HG02973 (cell line): ENCODE data around the gene MCM3AP.

ENCODE experiments used
- ATAC-seq: cut with Tn5 transposase; IDR thresholded peaks from one replicate; pipeline ENCODE4 v1.9.1; 2021; ENCODE audit warnings: moderate library complexity; ENCODE audit not compliant: unreplicated experiment

MCM3AP gene

DNA sequence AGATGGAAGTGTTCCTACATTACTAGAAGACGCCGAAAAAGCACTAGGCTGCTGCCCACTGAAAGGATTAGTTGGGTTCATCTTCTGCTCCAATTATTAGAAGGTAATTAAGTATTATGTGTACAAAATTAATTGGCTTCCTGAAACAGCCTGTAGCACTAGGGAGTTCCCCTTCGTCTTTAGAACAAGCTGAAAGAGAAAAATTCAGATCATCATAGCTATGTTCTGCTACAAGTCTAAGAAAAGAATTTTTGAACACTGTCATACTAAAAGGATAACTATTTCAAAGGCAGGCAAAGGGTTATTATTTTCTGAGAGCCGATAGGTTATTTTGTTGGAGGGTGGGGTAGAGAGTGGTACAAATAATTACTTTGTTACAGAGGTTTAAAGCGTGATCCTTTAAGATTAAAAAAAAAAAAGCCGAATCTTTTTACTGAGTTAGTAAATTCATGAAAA is at the start of gene MCM3AP:
MCM3AP (minus strand) TSS at position 406 of the 456 bp plus-strand sequence; CDS start at position 81, 325 bp downstream.
- ATAC-seq: no peak

DNA sequence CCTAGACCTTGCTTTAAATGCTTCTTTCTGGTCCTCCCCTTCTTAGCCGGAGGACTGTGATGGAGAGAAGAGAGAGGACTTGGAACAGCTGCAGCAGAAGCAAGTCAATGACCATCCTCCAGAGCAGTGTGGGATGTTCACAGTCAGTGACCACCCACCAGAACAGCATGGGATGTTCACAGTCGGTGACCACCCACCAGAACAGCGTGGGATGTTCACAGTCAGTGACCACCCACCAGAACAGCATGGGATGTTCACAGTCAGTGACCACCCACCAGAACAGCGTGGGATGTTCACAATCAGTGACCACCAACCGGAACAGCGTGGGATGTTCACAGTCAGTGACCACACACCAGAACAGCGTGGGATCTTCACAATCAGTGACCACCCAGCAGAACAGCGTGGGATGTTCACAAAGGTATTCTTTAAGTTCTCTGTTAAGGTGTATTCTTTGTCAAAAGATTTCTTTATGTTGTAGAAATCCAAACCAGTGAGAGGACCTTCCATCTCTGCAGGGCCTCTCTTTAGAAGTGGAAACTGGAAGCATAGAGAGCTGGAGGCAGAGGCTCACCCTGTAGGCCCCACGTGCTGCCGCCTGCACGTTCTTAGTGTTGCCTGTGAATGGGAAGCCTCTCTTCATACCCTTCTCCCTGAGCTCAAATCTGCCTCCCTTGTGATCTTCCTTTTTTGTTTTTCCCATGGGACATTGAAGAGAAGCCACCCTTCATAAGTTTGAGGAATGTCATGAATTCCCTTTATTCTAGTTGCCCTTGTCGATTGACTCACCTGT is 49.1 kb upstream of the MCM3AP start:
- ATAC-seq: no peak

DNA sequence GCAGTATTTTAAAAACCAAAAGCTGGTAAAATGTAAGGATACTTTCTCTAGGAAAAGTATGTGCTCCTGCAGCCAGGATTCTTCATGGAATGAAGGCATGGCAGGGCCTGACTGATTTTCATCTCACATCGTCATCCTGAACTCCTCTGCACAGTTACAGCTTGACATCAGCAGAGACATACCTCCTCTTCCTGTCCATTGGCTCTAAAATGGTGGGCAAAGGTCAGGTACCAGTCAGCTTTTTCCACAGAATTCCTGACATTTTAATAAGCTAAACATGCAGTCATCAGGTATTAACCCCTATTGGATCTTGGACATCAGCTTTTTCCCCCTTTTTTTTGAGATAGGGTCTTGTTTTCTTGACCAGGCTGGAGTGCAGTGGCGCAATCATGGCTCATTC is 44.4 kb upstream of the MCM3AP start:
- ATAC-seq: no peak

DNA sequence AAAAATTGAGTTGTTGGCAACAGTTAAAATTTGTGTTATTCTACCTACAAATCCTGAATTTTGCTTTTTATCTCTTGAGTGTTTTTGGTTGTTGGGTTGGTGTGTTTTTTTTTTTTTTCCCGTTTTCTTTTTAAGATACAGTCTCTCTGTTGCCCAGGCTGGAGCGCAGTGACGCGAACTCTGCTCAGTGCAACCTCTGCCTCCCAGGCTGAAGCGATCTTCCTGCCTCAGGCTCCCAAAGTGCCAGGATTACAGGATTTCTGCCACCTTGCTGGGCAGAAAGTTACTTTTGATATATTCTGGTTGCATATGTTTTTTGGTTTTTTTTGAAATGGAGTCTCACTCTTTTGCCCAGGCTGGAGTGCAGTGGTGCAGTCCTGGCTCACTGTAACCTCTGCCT is 42.7 kb upstream of the MCM3AP start:
- ATAC-seq: no peak

DNA sequence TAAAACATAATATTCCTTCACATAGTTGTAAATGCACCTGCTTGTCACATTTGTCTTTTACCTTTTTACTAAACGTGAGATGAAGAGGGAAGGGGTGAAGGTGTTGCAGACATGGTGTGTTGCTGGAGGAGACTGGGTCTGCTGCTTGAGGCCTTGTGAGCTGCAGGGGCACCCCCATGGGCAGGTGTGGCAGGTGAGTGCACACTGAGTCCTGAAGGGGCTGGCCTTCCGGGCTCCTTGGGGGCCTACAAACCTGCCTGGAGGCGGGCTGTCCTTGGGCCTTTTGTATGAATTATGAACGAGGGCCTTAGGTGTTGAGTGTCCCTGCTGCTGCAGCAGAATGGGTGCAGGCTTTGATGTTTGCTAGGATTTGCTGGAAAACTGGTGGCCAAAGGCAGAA is 42.3 kb upstream of the MCM3AP start:
- ATAC-seq: no peak

DNA sequence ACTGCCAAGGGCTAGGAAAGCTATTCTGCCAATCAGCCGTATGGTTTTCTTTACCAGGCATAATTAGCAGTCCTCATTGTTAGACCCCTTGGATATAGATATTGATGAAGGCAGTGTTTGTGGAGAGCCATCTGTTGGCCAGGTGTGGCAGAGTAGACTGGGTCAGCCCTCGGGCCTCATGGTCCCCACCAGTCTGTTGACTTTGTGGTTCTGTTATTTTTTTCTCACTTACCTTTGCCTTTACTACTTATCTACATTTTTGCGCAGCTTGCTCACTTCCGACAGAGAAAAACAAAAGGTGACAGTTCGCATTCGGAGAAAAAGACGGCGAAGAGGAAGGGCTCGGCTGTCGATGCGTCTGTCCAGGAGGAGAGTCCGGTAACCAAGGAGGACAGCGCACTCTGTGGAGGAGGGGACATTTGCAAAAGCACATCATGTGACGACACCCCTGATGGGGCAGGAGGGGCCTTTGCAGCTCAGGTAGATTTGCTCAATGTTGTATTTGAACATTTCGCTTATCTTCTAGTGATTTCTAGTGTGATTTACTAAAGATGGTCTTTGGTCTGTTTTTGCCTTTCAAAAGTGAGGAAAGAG is 40.8 kb upstream of the MCM3AP start:
- ATAC-seq: no peak

DNA sequence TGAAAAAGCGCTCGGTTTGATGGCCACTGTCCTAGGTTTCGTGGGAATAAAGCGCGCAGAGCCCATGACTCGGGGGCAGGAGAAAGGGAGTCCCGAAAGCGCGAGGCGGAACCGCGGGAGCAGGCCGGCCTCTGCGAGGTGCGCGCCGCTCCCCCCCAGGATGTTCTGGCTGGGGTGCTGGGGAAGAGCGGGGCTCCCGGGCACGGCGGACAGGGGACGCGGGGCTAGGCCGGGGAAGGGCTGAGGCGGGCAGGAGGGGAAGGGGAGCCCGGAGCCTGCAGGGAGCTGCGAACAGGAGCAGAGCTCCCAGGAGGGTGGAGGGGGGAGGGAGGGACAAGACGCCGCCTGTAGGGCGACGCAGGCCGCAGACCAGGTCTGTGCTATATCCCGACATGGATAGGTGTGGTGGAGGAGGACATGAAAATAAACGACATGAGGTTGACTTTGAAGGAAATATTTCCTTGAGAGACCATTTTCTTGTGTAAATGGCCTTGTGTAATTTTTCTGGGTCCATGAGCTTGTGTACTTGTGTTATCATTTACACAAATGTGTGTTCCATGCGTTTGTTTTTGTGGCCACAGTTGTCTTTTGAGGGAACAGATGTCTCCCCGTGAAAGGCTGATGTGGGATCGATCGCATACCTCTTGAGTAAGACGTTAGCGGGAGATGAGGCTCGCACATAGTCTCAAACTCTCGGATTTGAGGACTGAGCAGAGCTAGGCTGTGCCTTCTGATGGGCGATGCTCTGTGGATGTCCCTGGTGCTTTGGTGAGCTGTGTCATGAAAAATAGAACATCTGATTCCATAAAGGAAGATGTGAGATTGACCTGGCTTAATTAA is 39.9 kb upstream of the MCM3AP start:
- ATAC-seq: no peak

DNA sequence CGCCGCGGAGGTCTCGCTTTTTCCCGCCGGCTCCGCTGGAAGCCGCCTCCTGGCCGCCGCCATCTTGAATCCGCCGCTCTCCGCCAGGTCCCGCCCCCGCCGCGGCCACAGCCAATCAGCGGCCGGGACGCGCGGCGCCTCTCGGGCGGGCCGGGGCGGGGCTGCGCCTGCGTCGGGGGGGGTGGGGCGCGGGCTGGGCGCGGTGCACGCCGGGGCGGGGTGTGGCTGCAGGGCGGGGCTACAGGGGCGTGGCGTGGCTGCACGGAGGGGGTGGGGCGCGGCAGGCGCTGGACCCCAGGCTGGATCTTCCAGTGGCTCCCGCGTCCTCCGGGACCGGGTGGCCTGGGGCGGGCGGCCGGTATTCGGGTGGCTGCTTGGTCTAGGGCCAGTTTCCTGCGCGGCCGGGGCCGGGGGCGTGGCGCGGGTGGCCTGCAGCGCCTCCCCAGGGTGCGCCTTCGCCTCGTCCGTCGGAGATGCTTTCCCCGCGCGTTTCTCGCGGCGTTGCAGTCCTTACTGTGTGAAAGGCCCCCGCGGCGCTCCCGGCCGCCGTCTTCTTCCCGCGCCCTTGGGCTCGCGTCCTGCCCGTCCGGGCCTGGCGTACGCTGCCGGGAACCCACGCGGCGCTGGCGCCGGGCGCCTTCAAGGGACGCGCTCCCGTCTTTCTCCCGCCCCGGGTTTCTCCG is 39.1 kb upstream of the MCM3AP start:
- ATAC-seq: peak; percentile 47

DNA sequence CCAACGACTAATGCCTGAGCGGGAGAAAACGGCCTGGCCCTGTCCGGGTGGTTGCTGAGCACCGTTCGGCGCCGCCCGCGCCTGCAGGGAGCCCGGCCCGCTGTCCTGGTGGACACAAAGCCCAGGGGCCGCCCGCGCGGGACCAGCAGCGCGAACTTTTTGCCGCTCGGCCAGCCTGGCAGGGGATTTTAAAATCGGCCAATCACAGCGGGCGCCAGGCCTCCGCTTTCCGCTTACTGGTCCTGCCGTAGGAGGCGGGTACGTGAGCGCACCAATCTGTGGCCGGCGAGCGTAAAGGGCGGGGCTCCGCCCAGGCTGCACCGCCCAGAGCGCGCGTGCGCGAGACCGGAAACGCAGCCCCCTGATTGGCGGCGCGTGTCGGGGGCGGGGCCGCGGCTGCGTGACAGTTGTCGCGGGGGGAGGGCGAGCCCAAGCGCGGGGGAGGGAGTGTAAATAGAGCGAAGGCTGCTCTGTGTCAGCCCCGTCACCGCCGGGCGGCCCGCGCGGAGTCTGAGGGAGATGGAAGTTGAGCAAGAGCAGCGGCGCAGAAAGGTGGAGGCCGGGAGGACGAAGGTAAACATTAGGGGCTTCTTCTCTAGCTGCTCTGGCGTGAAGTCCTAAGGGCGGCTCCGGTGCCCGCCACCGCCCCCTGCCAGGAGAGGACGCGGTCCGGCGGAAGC is 38.4 kb upstream of the MCM3AP start, which contains the start of the genes C21orf58 and PCNT:
C21orf58 (minus strand) TSS at position 161 of the 680 bp plus-strand sequence. CDS start 1,132 bp downstream, outside the sequence.
PCNT (plus strand) TSS at position 447 of the 680 bp plus-strand sequence; CDS start at position 520, 73 bp downstream.
- peak; percentile 74 for ATAC-seq

DNA sequence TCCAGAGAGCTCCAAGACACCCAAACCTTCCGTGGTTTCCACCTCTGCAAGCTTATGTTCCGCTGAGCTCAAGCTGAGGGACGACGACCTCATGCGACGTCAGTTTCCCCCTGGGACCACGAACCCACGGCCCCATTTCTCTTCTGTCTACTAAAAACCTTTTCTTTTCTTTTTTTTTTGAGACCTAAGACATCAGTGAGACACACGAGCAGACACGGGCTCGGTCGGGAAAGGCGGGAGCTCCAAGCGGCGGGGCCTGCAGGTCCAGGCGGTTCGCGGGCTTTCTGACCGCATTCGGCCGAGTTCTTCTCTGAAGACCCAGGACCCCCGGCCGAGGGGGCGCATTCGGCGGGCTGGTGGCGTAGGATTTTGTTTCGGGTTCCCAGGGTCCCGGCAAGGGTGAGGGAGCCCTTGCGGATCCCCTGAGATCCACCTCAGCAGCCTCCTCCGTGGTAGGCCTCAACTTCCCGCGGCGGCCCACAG is 37.9 kb upstream of the MCM3AP start:
- no peak for ATAC-seq

DNA sequence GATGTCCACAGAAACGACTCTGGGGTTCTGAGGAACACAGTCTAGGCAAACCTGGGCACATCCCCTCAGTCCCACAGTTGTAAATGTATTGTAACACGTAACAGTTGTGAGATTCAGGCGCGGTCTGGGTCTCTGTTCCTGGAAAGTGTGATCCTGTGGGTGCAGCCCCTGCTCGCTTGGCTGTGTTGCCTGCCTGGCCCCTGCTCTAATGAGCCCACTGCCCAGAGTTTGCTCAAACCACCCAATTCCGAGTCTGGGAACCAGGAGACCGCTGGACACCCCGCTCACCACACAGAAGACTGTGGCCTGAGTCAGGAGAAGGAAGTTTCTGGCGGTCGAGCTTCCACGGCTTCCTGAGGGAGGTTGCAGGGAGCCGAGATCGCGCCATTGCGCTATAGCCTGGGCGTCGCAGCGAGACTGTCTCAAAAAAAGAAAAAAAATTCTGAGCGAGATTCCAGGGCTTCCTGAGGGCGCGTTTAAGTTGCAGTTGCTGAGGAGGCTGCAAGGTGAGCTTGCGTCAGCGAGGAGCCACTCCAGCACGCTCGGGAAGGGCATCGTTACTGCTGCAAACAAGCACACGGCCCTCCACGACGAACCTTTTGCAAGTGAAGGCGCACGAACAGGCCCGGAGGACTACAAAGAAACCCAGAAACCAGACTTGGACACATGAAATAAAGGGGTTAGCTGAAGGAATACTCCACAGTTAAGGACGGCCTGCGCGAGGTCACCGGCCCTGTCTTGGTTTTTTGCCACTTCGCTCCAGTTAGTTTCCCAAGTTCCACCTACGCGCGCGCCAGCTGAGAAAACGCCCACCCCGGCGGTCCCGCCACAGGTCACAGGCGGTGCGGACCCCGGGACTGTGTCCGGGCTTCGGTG is 37.2 kb upstream of the MCM3AP start:
- ATAC-seq: no peak

DNA sequence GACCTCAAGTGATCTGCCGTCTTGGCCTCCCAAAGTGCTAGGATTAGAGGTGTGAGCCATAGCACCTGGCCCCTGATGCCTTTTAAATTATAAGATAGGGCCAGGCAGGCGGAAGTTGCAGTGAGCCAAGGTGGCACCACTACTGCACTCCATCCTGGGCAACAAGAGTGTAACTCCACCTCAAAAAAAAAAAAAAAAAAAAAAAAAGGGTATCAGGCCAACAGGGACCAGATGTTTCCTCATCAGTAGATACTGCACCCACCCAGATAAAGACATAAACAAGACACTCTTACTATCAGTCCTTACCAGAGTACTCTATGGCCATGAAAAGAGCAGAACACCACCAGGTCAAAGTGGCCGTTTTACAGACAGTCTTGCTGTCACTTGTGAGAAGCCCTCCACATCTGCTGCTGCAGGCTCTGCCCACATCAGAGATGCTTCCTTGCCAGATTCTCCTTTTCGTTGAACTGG is 35.0 kb upstream of the MCM3AP start:
- no peak for ATAC-seq

DNA sequence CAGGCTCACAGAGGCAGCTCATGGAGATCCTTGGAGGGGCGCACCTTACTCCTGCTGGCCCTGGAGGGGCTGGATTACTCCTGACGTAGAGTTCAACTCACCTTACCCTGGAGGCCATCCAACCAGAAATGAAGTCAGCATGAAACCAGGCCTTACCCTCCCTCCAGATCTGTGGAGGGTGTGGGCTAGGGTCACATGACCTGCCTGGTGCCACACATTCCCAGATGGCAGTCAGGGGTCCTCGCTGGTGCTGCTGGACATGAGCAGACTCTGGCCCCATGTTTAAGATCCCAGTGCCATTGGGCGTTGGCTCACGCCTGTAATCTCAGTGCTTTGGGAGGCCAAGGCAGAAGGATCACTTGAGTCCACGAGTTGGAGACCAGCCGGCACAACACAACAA is 33.8 kb upstream of the MCM3AP start:
- no peak for ATAC-seq

DNA sequence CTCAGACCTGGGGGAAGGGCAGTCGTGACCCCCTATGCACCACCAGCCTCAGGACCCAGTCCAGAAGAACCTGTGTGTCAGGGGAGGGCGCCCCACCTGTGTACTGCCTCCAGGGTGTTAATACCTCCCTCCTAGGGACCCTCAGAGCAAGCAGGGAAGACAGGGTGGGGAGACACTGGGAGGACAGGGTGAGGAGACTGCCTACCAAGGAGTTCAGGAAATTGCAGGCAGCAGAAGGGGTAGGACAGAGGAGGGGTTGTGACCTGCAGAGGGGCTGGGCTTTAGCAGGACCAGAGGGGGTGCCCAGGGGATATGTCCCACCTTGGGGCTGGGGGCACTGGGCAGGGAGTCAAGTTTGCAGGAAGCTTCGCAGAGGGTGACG is 33.0 kb upstream of the MCM3AP start:
- no peak for ATAC-seq

DNA sequence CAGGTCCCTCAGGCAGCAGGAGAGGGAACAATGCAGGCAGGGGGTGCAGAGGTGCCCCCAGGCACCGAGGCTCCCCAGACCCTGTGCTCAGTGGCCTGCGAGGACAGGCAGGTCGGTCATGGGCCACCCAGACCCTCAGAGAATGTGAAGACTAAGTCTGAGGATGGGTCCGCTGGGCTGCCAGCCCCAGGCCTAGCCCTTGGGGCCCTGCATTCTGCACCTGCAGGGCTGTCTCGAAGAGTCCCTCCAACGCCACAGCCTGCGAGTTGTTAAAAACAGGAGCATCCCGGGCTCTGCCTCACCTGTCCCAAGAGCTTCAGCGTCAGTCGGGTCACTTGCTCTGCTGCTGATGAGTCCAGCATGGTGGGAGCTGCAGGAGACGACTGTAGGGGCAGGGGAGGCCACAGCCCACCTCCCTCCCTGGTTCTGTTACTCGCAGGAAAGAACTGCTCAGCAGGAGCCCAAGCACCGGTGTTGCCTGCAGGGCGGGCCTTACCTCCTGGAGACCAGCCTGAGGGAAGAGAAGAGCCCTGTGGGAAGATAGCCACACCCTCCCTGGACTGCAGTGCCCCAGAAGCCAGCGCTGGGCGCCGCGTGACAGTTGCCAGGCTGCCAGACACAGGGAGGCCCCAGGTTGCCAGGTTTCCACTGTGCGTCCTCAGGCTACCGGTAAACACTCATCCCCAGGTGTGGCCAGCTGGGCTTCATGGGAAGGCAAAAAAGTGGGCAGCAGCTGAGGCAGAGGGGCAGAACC is 32.5 kb upstream of the MCM3AP start:
- no peak for ATAC-seq

DNA sequence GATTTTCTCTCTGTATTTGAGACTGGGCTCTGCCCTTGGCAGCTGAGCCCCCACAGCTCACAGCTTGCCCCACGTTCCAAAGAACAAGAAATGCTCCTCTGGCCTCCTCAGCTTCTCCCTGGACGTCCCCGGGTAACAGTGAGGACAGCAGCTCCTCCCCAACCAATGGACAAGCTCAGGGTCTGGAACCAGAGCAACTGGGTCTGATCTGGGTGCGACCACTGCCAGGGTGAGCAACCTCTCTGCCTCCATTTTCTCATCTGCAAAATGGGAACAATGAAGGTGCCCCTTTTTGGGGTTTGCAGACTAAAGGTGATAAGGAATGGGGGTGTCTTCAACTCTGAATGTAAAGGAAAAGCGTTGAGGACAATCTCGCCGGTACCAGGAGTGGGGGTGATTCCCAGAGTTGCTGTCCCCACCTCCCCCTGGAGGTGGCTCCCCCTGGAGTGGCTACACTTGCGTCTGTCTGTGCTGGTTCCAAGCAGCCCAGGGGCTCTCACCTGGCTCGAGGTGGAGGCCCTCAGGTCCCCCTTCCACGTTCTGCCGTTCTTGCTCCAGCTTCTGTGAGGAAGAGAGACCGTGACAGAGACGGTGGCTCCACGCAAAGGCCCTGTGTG is 31.4 kb upstream of the MCM3AP start:
- ATAC-seq: no peak

DNA sequence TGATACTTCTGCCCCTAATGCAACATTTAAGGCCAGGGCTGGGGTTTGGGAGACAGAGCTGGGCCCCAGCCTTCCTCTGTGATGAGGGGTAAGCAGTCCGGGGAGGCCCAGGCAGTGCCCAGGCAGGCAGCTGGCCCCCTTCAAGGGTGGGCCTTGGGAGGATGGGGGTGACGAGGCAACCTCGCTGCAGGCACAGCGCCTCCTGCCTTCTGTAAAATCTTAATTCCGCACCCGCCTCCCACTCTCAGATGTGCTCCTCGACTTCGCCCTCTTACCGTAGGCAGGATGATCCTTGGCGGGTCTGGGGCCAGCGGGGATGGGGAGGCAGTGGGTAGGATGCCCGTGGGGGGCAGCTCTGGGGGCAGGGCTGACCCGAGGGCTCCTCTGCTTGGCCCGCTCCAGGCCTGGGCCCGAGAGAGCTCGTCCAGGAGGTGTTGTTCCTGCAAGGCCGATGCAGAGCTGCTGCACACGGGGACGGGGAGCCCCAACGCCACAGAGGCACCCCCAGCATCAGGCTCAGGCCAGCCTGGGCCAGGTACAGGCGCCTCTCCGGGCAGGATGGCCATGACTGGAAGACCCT is 29.1 kb upstream of the MCM3AP start:
- ATAC-seq: no peak

DNA sequence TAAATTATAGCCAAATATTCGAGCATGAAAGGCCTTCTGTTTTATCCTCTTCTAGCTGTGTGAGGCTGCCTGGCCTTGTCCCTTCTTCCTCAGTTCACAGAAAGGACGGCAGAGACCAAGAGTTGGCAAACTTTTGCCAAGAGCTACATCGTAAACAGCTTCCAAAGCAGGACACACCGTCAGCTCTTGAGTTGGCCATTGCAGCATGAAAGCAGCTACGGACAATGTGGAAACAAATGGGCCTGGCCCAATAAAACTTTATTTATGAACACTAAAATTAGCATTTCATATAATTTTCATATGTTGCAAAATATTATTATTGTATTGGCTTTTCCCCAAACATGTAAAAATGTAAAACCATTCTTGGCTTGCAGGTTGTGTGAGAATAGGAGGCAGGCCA is 27.5 kb upstream of the MCM3AP start:
- no peak for ATAC-seq
